ENCODE data around the gene SMYD2.

SMYD2 gene

GRCh38 chr1:214329470-214330220 is 48.7 kb downstream of the SMYD2 start:
- no peak for DNase-seq (ENCODE audit: low spot score)

DNA sequence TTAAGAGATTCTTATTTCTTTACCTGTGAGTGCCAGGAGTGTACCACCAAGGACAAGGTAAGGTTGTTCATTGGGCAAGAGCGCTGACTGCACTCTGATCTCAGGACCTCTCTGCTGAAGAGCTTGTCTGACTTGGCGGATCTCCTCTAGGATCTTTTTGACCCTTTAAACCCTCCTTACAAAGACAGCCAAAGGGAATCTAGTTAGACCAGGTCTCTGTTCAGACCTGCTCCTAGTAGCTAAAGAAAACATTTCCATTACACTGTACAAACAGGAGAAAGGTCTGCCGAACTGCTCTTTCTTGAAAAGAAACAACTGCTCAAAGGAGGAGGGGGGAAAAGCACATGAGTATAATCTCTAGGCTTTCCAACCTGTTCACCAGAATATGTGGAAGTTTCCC is 49.3 kb downstream of the SMYD2 start:
- DNase-seq (ENCODE audit: low spot score): no peak

DNA sequence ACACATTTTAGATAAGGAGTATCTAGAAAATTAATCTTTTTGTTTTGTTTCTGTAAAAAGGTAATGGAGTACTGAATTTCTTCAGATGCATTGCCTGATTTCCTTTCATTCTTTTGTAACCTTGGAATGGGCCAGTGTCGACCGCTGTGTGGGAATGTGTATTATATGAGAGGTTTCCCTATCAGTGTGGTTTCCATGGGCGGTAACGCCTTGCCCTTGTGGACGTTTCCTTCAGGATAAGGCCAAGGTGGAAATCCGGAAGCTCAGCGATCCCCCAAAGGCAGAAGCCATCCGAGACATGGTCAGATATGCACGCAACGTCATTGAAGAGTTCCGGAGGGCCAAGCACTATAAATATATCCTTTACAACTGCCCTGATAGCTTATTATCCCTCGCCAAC is 49.8 kb downstream of the SMYD2 start:
- DNase-seq (ENCODE audit: low spot score): no peak

DNA sequence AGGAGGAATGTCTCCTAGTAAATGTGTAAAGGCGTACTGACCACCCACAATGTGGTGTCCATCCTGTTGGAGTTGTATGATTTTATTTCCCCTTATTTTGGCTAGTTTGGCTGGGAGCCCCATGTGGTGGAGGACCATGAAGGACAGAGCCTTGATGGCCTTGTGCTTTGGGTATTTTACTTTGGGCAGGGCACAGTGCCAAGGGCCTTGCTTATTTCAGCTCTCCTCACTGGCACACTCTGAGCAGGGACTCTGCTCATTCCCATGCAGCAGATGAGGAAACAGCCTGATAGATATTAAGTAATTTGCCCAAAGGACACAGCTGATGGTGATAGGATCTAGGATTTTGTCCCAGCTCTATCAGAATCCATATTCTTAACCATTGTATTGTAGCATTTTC is 50.2 kb downstream of the SMYD2 start:
- no peak for DNase-seq (ENCODE audit: low spot score)

GRCh38 chr1:214331827-214332423 is 51.0 kb downstream of the SMYD2 start:
- peak; percentile 70 for DNase-seq (ENCODE audit: low spot score)

DNA sequence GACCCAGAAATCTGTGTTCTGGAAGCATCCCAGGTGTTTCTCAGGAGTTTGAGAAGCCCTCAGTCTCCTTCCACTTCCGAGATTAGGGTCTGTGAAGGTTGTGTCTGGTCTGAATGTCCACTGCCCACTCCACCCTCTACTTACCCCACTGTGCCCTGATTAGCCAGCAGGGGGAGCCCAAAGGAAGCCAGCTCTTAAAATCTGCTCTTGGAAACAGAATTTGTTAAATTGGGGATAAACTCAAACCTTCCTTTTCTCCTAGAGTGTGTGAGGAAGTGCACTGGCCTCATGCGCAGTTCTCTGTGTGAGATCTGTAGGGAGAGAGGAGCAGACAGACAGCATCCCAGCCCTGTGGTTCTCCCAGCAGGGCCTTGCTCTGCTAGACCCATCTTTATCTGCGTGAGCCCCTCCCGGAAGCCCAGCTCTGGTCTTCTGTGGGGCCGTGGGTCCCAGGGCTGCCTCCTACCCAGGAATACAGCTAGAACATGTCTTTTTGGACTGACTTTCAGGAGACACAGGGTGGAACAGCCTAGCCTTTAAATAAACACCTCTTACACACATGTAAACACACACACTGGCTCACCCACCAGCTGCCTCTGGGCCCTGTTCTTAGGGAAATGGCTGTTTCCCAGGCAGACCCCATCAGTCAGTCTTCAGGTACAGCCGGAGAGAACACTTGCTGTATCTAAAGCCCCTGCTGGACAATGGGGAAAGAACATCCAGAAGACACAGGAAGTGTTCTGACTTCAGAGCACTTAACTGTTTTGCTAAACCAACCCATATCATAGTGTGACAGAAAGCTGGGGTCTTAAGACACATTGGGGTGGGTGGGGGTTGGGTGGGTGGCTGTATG is 52.2 kb downstream of the SMYD2 start:
- peak; percentile 58 for DNase-seq (ENCODE audit: low spot score)

DNA sequence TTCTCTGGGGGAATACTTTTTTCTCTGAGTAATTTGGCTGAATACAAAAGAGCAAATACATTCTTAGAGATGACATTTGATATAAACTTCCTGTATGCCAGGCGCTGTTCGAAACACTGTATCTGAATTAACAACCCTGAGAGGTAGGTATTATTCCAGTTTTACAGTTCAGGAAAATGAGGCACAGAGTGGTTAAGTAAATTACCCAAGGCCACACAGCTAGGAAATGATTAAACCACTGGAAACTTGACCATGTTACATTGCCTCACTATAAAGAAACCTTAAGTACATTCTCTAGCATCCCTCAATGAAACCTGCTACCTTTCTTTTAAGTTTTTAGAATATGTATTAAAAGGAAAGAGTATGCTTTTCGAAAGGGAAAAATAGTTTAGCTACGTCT is 54.6 kb downstream of the SMYD2 start:
- DNase-seq (ENCODE audit: low spot score): no peak

- DNase-seq (ENCODE audit: low spot score): no peak
These were observed 56.1 kb downstream of the SMYD2 start for GRCh38 chr1:214337015-214337414.

GRCh38 chr1:214337511-214337910 is 56.6 kb downstream of the SMYD2 start:
- DNase-seq (ENCODE audit: low spot score): no peak

DNA sequence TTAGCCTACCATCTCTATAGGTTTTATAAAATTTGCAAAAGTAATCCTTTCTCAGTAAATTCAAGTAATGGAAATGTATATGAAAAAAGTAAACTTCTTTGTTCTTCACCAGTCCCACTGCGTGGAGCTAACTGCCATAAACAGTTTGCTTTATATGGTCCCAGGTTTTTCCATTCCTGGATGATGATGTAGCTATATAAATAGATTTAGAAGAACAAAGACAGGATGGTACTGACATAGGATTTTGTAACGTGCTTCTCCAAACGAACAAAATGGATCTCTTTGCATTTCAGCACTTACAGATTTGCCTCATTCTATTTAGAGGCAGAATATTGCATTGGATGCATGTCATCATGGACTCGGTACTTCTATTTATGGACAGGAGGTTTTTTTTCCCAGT is 57.3 kb downstream of the SMYD2 start:
- no peak for DNase-seq (ENCODE audit: low spot score)

GRCh38 chr1:214341459-214341858 is 60.5 kb downstream of the SMYD2 start:
- no peak for DNase-seq (ENCODE audit: low spot score)

GRCh38 chr1:214341932-214342331 is 61.0 kb downstream of the SMYD2 start:
- DNase-seq (ENCODE audit: low spot score): no peak

DNA sequence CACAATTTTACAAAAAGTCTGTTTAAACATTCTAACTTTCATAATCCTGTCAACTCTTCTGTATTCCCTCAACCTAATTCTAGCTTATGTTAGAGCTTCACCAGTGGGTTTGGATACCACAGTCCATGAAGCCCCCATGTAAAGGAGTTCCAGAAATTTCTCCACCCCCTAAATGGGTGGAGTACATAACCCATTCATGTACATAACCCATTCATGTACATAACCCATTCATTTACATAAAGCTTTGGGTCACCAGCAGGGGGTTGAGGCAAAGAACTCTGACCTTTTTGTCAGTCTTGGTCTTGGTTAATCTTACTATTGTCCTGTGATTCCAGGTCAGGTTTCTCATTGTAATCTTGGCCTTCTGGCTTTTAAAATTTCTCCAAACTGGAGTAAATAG is 61.6 kb downstream of the SMYD2 start:
- peak; percentile 16 for DNase-seq (ENCODE audit: low spot score)

DNA sequence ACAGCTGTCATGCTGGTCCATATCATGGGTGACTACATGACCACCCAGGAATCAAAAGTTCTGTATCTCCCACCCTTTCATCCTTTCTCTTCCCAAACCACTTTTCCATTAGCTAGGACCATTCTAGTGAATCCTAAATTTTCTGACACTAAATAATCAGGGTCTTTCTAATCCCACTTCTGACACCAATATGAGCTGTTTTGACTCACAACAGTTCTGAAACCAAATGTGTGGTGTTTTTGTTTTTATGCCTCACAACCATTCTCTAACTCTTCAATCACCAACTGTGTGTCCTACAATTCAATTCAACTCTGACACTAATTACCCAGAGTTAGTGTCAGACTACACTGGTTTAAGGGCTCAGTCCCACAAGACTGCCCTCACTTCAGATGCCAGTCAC is 63.9 kb downstream of the SMYD2 start:
- DNase-seq (ENCODE audit: low spot score): no peak

- DNase-seq (ENCODE audit: low spot score): no peak
These were observed 68.0 kb downstream of the SMYD2 start for GRCh38 chr1:214349008-214349407.

- DNase-seq (ENCODE audit: low spot score): no peak
These were observed 68.8 kb downstream of the SMYD2 start for GRCh38 chr1:214349781-214350180.

DNA sequence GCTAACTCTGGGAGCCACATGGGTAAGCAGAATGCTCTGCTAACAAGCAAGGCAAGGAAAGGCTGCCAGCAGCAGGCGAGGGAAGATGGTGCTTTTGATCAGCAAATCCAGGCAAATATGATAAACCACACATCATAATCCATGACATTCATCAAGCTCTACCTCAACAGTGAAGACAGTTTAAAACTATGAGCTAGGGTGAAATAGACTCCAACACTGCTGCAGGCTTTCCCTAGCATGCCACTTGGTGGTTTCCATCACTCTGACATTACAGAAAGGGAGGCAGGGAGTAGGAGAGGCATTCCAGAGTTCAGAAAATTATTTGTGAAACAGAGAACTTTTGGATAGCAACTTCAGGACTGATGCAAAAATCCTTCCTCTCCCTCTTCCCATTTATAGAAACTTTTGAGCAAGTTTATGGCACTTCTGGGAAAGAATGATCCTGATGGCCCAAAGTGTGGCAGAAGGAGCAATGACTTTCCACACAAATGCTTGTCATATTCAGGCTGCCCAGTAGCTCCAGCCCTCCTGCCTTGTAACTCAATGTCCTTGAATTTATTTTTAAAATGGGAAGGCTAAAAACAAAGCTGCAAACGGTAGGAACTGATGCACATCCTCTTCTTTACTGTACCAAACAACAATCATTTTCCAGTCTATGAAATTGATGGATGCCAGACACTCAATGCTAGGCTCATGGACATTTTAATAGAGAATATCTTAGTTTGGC is 70.8 kb downstream of the SMYD2 start:
- DNase-seq (ENCODE audit: low spot score): no peak

DNA sequence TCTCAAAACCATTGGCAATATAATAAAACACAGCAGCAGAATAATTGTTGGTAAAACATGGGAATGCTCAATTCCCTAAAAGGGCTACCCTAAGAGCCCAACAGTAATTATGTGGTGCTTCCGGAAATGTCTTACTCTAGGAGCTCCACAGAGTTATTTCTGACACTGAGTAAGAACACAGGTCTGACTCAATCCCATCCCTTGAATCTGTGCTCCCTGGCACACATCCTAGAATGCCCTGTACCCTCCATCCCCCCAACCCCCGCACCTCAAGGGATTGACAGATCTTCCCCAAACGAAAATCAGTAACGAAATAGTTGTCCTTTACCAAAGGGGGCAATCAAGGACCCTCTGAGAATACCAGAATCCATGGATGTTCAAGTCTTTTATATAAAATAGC is 71.9 kb downstream of the SMYD2 start:
- no peak for DNase-seq (ENCODE audit: low spot score)

GRCh38 chr1:214354440-214355148 is 73.6 kb downstream of the SMYD2 start:
- no peak for DNase-seq (ENCODE audit: low spot score)

DNA sequence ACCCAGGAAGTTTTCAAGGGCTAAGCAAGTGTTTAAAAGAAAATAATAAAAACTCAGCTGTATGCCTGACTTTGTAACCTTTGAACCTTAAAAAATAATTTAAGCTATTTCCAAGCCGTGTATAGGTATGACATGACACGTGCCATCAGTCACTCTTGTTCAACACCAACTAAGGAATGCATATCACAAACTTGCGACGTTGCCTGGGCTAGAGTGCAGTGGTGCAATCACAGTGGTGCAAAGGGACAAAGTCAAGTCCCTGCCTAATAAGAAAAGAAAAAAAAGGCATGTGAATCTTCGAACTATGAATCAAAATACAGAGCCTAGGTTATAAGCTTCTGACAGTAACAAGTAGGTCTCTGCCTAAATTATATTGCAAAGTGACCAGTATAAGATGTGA is 79.2 kb downstream of the SMYD2 start:
- DNase-seq (ENCODE audit: low spot score): no peak

DNA sequence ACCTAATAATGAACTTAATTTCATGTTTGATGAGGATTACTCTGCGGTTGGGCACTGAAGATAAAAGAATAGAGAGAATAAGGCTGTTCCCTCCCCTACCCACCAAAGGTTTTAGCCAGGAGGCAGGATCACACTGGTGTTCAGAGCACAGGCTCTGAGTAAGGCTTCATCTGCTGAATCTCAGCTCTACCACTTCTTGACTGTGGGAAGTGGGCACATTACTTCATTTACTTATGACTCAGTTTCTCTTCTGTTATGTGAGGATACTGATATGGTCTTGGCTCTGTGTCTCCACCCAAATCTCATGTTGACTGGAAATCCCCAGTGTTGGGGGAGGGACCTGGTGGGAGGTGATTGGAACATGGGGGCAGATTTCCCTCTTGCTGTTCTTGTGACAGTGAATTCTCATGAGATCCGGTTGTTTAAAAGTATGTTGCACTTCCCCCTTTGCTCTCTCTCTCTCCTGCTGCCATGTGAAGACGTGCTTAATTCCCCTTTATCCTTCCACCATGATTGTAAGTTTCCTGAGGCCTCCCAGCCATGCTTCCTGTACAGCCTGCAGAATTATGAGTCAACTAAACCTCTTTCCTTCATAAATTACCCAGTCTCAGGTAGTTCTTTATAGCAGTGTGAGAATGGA is 79.7 kb downstream of the SMYD2 start:
- no peak for DNase-seq (ENCODE audit: low spot score)

Data from NAMALWA (cell line).